IPS-NIHi7 (cell line): ENCODE results near the gene RARS2.

Experiments
- DNase-seq: peaks from one replicate; pipeline ENCODE4 v3.0.0; 2012; ENCODE audit warnings: mixed read lengths; ENCODE audit errors: extremely low spot score

Gene RARS2

GRCh38 chr6:87574237-87574804 is 15.5 kb downstream of the RARS2 start:
- DNase-seq = no peak

- DNase-seq = no peak
These were observed 16.3 kb downstream of the RARS2 start for GRCh38 chr6:87573307-87574024.

- no peak for DNase-seq
These were observed 16.9 kb downstream of the RARS2 start for GRCh38 chr6:87572883-87573282.

- DNase-seq = no peak
These were observed 17.8 kb downstream of the RARS2 start for GRCh38 chr6:87572021-87572420.

- DNase-seq = no peak
These were observed 28.8 kb downstream of the RARS2 start for GRCh38 chr6:87561017-87561416.

GRCh38 chr6:87558446-87558845 is 31.3 kb downstream of the RARS2 start:
- DNase-seq = no peak

- no peak for DNase-seq
These were observed 34.3 kb downstream of the RARS2 start for GRCh38 chr6:87555506-87555905.

GRCh38 chr6:87553159-87553765 is 36.5 kb downstream of the RARS2 start:
- no peak for DNase-seq

- no peak for DNase-seq
These were observed 38.0 kb downstream of the RARS2 start for GRCh38 chr6:87551799-87552198.

GRCh38 chr6:87544474-87544735 is 45.4 kb downstream of the RARS2 start:
- DNase-seq = no peak

GRCh38 chr6:87543696-87544473 is 45.9 kb downstream of the RARS2 start:
- no peak for DNase-seq

- no peak for DNase-seq
These were observed 48.0 kb downstream of the RARS2 start for GRCh38 chr6:87541744-87542143.

- DNase-seq = no peak
These were observed 48.7 kb downstream of the RARS2 start for GRCh38 chr6:87541041-87541440.

- no peak for DNase-seq
These were observed 49.2 kb downstream of the RARS2 start for GRCh38 chr6:87540539-87540938.

GRCh38 chr6:87539554-87539953 is 50.2 kb downstream of the RARS2 start:
- no peak for DNase-seq

GRCh38 chr6:87538510-87539260 is 51.1 kb downstream of the RARS2 start:
- DNase-seq = no peak

GRCh38 chr6:87534377-87535047 is 55.3 kb downstream of the RARS2 start:
- no peak for DNase-seq

- DNase-seq = no peak
These were observed 60.6 kb downstream of the RARS2 start for GRCh38 chr6:87529221-87529620.

- no peak for DNase-seq
These were observed 67.1 kb downstream of the RARS2 start for GRCh38 chr6:87522686-87523085.

- DNase-seq = no peak
These were observed 71.3 kb downstream of the RARS2 start for GRCh38 chr6:87518453-87518852.

- DNase-seq = no peak
These were observed 75.0 kb downstream of the RARS2 start for GRCh38 chr6:87514831-87515230.

GRCh38 chr6:87504441-87504840 is 85.3 kb downstream of the RARS2 start:
- no peak for DNase-seq
